T-helper 1 cell (primary cell): ENCODE data around the gene GLRX3.
"Not testable (repeated sequence)": the region's sequence is repeated elsewhere in the genome, so short reads cannot be mapped to it uniquely, and the experiment has no call there.

Experiments used
- DNase-seq, 5 donors: peaks; one replicate each; pipeline ENCODE4 v3.0.0-alpha.2; 2012 to 2020
- total RNA-seq, 4 donors: gene quantifications; one replicate each; lab custom pipeline; 2026; lab: John Stamatoyannopoulos, UW

Gene GLRX3
- total RNA-seq: 23.6 to 37.5 (median 32.7) reads per million in 4 donors

- DNase-seq: peak; percentile 81 to 92 (median 85)
Measured at GRCh38 chr10:130136226-130137089, at the start of gene GLRX3. TSS of gene GLRX3 (plus strand) at chr10:130136391. CDS start at chr10:130136421, 30 bp downstream.

DNA sequence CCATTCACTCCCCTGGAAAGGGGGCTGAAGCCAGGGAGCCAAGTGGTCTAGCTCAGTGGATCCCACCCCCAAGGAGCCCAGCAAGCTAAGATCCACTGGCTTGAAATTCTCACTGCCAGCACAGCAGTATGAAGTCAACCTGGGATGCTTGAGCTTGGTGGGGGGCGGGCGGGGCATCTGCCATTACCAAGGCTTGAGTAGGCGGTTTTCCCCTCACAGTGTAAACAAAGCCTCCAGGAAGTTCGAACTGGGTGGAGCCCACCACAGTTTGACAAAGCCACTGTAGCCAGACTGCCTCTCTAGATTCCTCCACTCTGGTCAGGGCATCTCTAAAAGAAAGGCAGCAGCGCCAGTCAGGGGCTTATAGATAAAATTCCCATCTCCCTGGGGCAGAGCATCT, 45.6 kb upstream of the GLRX3 start:
- not testable (repeated sequence) for DNase-seq

GRCh38 chr10:130099344-130099743, 36.8 kb upstream of the GLRX3 start:
- DNase-seq: no peak

- DNase-seq: no peak
Measured at GRCh38 chr10:130105724-130106123, 30.5 kb upstream of the GLRX3 start.

DNA sequence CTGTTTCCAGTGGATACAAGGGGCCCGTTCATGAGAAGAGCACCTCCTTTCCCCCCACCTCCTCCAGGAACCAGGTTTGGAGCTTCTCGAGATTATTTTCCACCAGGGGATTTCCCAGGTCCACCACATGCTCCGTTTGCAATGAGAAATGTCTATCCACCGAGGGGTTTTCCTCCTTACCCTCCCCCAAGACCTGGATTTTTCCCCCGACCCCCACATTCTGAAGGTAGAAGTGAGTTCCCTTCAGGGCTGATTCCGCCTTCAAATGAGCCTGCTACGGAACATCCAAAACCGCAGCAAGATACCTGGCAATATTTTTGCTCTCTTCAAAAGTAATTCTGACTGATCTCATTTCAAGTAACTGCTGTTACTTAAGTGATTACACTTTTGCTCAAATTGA, 28.0 kb upstream of the GLRX3 start:
- DNase-seq: not testable (repeated sequence)

- DNase-seq: peak in 1 of 5 donors; percentile 51
Measured at GRCh38 chr10:130108934-130109604, 27.1 kb upstream of the GLRX3 start.

DNA sequence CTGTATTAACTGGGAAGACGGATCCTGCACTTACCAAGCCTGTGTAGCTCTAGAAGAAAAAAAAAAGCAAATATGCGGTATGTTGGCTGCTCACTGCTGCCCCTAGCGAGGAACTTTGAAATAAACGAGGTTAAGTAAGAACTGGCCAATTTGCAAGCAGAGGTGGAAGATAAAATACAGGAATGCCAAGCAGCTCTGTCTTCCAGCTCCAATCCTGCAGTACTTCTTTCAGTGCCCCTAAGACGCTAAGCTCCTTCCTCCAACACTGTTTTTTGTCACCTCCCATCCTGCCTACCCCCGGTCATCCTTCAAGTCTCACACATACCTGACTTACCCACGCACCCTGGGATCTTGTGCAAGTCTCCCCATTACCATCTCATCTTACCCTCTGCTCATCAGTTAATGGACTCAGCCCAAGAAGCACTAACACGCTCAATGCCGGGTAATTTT, 26.4 kb upstream of the GLRX3 start:
- peak; percentile 32 to 82 (median 65) for DNase-seq

GRCh38 chr10:130110246-130111112, 25.7 kb upstream of the GLRX3 start, which contains the start of gene C10orf143:
TSS of gene C10orf143 (minus strand) at chr10:130110830. CDS start at chr10:130110772, 58 bp downstream.
- peak; percentile 96 to 97 (median 96) for DNase-seq

- peak; percentile 89 to 97 (median 94) for DNase-seq
Measured at GRCh38 chr10:130111113-130111851, 24.9 kb upstream of the GLRX3 start.

DNA sequence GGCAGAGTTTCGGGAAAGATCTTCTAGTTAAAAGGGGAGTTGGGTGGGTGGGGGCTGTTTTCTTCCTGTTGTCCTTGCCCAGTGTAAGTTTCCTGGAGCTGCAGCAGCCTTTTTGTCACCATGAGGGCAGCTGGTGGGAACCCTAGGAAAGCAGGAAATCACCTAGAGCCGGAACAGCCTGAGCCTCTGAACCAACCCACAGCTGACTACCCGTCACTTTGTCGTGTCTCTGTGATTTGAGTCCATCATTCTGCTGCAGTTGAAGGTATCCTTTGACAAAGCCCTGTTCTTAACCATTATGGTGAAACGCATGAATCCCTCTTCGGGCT, 24.4 kb upstream of the GLRX3 start:
- peak in 1 of 5 donors; percentile 43 for DNase-seq

- no peak for DNase-seq
Measured at GRCh38 chr10:130112821-130113220, 23.4 kb upstream of the GLRX3 start.

DNA sequence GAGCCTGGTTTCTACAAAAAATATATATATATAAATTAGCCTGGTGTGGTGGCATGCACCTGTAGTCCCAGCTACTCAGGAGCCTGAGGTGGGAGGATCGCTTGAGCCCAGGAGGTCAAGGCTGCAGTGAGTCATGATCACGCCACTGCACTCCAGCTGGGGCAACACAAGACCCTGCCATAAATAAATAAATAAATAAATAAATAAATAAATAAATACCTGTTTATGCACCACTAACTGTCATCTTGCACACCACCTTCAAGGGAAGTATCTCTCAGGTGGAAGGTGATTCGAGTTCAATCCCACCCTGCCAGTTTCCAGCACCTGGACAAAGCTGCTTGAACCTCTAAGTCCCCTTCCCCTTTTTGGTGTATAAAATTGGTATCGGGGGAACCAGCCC, 19.2 kb upstream of the GLRX3 start:
- DNase-seq: not testable (repeated sequence)

DNA sequence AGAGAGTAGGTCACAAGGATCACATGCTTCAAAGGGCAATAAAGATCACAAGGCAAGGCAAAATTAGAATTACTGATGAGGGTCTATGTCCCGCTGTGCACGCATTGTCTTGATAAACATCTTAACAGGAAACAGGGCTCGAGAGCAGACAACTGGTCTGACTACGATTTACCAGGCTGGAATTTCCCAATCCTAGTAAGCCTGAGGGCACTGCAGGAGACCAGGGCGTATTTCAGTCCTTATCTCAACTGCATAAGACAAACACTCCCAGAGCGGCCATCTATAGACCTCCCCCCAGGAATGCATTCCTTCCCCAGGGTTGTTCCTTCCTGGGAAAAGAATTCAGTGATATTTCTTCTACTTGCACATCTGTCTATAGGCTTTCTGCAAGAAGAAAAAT, 18.7 kb upstream of the GLRX3 start:
- not testable (repeated sequence) for DNase-seq

- DNase-seq: no peak
Measured at GRCh38 chr10:130121486-130122079, 14.6 kb upstream of the GLRX3 start.

- DNase-seq: peak; percentile 18 to 70 (median 31)
Measured at GRCh38 chr10:130127364-130128061, 8.7 kb upstream of the GLRX3 start.

GRCh38 chr10:130128062-130128781, 8.0 kb upstream of the GLRX3 start:
- no peak for DNase-seq

GRCh38 chr10:130128922-130129321, 7.3 kb upstream of the GLRX3 start:
- DNase-seq: no peak

DNA sequence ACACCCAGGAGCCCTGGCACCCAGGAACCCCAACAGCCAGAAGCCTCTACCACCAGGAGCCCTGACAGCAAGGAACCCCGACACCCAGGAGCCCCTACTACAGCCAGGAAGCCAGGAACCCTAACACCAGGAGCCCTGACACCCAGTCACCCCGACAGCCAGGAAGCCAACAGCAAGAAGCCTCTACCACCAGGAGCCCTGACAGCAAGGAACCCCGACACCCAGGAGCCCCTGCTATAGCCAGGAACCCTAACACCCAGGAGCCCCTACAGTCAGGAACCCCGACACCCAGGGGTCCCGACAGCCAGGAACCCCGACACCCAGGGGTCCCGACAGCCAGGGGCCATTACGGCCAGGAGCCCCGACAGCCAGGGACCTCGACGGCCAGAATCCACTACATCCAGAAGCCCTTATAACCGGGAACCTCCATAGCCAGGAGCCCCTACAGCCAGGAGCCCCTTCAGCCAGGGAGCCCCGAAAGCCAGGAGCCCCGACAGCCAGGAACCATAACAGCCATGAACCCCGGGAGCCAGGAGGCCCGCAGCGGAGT, 440 bp upstream of the GLRX3 start:
- DNase-seq: no peak

DNA sequence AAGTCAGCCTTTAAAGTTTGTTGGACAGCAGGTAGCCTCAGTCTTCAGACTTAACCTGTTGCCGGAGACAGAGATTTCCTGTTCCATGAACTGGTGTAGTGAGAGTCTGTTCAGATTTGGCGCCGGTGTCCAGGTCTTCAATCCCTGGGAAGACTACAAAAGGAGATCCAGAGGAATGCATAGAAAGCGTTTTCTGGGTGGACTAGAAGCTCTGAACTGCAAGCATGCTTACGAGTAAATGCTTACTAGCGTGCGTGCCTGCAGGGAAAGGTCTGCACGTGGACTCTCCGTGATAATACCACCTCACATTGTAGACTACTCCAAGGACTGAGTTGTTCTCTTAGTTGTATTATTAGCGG, 878 bp downstream of the GLRX3 start:
- DNase-seq: no peak
